ENCODE results near the gene PSMD1.
A peak's percentile ranks its signal among the peaks of the same experiment; 100 is the strongest.
"Not testable (repeated sequence)": the region's sequence is repeated elsewhere in the genome, so short reads cannot be mapped to it uniquely, and the experiment has no call there.

The PSMD1 gene

DNA sequence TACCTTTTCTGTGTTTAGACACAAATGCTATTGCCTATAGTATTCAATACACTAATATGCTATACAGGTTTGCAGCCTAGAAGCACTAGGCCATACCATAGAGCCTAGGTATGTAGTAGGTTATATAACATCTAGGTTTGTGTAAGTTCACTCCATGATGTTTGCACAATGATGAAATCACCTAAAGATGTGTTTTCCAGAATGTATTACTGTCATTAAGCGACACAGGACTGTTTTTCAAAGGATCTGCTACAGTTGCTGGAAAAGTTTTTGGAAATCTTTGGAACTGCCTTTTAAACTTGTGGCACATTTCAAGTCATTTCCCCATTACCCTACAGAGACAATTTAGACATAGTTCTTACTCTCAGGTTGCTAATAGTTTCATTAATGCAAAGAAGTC, 9.3 kb downstream of the PSMD1 start:
- DNase-seq (no peak), ATAC-seq (no peak)
- no peaks in the 10 kb centered on the region for H3K9me3 Mint-ChIP-seq
- H3K27ac Mint-ChIP-seq: no peak overlapping the region
- H3K27me3 Mint-ChIP-seq: no peaks in the 10 kb centered on the region
- no peaks in the 10 kb centered on the region for H3K4me1 Mint-ChIP-seq
- H3K4me3 Mint-ChIP-seq: no peak overlapping the region

DNA sequence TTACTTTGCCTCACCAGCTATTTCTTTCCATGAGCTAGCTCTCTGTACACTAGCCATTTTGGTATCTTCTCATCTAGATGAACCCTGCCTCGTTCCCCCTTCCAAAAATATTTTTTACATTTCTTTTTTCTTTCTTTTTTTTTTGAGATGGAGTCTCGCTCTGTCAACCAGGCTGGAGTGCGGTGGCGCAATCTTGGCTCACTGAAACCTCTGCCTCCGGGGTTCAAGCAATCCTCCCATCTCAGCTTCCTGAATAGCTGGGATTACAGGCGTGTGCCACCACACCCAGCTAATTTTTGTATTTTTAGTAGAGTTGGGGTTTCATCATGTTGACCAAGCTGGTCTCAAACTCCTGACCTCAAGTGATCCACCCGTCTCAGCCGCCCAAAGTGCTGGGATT, 10.9 kb downstream of the PSMD1 start:
- ATAC-seq, H3K27ac Mint-ChIP-seq, H3K27me3 Mint-ChIP-seq, H3K9me3 Mint-ChIP-seq, DNase-seq, H3K4me3 Mint-ChIP-seq, H3K4me1 Mint-ChIP-seq: not testable (repeated sequence)

DNA sequence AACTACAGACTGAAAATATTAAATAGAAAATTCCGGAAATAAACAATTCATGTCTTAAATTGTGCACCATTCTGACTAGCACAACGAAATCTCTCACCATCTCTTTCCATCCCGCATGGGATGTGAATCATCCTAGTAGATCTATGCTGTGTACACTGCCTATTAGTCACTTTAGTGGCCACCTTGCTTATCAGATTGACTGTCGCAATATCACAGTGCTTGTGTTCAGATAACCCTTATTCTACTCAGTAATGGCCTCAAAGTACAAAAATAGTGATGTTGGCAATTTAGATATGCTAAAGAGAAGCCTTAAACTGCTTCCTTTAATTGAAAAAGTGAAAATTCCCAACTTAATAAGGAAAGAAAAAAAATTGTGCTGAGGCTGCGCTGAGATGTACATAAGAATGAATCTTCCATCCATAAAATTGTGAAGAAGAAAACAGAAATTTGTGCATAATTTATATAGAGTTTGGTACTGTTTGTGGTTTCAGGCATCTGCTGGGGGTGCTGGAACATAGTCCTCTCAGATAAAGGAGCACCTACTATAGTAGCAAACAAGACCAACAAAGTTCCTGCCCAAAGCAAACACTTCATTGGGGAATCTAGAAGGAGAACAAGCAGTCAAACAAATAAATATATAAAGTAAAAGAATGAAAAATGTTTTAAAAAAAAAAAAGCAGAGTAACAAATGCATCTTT, 12.0 kb downstream of the PSMD1 start:
- no peak overlapping the region for H3K27ac Mint-ChIP-seq
- DNase-seq: no peak
- H3K27me3 Mint-ChIP-seq: no peaks in the 10 kb centered on the region
- H3K9me3 Mint-ChIP-seq: no peaks in the 10 kb centered on the region
- H3K4me1 Mint-ChIP-seq: no peaks in the 10 kb centered on the region
- no peak for ATAC-seq
- H3K4me3 Mint-ChIP-seq: no peak overlapping the region

DNA sequence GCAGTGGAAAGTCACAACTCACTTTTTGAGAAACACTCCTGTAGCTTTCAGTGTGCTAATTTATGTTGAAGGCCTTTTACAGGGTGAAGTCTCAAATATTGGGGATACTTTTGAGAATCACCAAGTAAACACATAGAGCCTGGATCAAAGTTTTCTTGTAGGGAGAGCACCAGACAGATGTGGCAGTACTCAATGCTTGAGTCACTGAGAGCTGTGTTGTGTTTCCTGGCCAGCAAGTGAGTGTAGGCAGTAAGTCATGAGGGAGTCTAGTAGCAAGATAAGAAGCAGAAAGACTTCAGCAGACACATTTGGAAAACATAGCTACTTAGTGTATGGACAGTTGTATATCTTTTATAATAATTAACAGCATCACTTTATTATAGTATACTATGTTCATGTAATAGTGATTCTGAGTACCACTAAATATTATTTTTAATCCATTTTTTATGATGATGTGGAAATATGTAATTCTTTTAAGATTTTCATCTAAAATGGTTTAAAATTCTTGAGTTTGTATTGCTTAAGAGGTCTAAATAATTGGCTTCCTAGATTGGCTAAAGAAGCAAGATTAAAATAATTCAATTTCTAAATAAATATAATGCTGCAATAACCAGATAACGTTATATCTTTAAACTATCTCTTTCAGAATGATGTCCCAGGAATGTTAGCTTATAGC, 12.8 kb downstream of the PSMD1 start:
- Mint-ChIP-seq H3K4me3 (no peak overlapping the region), H3K27me3 (no peaks in the 10 kb centered on the region), H3K4me1 (no peaks in the 10 kb centered on the region), H3K27ac (no peak overlapping the region), H3K9me3 (no peaks in the 10 kb centered on the region)
- DNase-seq (no peak), ATAC-seq (no peak)

DNA sequence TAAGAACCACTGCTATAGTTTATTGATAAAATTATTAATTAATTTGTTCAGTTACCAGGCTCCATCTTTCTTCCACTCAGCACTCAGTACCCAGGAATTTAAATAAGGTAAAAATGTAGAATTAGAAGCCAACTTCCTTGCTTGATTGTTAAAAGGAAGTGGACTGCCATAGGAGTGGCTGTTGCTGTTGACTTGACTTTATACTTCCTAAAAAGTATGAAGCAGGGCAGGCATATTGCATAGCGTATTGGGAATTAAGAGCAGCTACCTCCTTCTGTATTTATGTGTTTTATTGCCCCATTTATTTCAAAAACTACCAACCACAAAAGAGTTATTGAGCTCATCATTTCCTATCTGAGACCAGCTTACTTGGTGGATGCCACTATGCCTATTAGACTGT, 27.9 kb downstream of the PSMD1 start:
- ATAC-seq (no peak), DNase-seq (no peak)
- Mint-ChIP-seq H3K9me3 (no peaks in the 10 kb centered on the region), H3K27me3 (no peaks in the 10 kb centered on the region), H3K27ac (no peak overlapping the region), H3K4me3 (no peak overlapping the region), H3K4me1 (no peaks in the 10 kb centered on the region)

DNA sequence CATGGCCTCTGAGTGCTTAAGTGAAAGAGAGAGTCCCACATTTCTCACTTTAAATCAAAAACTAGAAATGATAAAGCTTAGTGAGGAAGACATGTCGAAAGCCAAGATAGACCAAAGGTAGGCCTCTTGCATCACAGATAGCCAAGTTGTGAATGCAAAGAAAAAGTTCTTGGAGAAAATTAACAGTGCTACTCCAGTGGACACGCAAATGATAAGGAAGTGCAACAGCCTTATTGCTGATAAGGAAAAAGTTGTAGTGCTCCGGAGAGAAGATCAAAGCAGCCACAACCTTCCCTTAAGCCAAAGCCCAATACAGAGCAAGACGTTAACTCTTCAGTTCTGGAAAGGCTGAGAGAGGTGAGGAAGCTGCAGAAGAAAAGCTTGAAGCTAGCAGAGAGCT, 32.1 kb downstream of the PSMD1 start:
- no peak for ATAC-seq
- Mint-ChIP-seq H3K4me3 (no peak overlapping the region), H3K9me3 (no peaks in the 10 kb centered on the region), H3K27ac (no peak overlapping the region), H3K4me1 (no peaks in the 10 kb centered on the region), H3K27me3 (no peaks in the 10 kb centered on the region)
- no peak for DNase-seq

DNA sequence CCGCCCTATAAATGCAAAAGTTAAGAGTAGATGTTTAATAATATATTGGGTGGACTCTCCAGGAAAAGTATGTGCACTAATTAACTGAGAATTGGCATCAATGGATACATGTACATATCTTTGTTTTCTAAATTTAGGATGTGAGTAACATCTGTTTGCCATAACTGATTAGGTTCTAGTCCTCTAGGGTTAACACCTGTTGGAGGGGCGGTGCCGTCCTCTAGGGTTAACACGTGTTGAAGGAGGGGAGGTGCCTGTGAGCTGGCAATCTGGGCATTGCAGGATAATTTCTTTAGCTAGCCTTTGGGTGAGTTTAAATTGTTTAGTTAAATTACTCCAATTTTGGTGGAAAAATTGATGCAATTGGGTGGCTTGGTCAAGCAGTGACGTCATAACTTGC, 37.3 kb downstream of the PSMD1 start:
- Mint-ChIP-seq H3K9me3 (peaks cover 10 to 19% of the 10 kb centered on the region in 2 donors), H3K27me3 (no peaks in the 10 kb centered on the region), H3K4me1 (no peaks in the 10 kb centered on the region), H3K27ac (no peak overlapping the region), H3K4me3 (no peak overlapping the region)
- ATAC-seq (no peak), DNase-seq (no peak)

DNA sequence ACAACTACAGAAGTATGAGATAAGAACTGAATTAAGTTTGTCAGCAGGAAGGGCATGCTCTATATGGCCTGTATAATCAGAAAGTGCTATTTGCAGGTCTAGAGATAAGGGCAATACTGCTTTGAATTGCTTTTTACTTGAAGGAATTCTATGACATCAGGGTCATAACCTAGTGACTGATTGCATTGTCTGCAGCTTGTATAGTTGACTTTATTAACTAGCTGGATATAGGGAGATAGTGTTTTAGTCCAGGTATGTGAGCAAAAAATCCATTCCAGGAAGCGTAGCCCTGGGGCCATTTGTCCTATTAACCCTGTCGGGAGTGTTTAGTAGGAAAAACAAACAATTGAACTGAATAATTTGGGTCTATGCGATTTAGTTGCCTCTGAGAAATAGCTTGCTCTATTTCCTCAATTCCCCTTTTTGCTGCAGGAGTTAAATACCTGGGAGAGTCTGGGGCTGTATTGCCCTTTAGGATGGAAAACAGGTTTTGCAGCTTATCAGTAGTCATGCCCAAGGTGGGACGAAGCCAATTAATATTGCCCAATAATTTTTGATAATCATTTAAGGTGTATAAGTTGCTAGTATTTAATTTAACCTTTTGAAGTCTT, 38.2 kb downstream of the PSMD1 start:
- Mint-ChIP-seq H3K27ac (no peak overlapping the region), H3K27me3 (no peaks in the 10 kb centered on the region), H3K4me3 (no peak overlapping the region), H3K4me1 (no peaks in the 10 kb centered on the region), H3K9me3 (peaks cover 11 to 24% of the 10 kb centered on the region in 2 donors)
- ATAC-seq (no peak), DNase-seq (no peak)

DNA sequence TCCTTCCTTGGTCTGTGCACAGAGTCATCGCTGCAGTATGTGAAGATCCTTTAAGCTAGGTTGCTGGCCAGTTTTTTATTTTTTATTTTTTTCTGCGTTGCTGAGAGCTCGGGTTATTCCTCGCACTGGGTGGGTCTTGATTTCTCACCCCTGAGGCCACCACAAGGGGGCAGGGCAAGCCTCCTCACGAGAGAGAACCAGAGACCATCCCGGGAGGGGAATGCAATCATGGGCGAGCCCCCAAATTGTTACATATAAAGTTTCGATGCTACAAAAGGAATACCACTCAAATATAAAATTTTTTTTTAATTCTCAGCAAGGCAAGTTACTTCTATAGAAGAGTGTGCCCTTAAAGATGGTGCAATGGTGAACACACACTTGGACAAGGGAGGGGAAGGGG, 43.3 kb downstream of the PSMD1 start:
- H3K4me3 Mint-ChIP-seq: no peak overlapping the region
- no peak overlapping the region for H3K27ac Mint-ChIP-seq
- no peaks in the 10 kb centered on the region for H3K27me3 Mint-ChIP-seq
- H3K4me1 Mint-ChIP-seq: no peaks in the 10 kb centered on the region
- H3K9me3 Mint-ChIP-seq: peaks cover 18 to 36% of the 10 kb centered on the region in 2 donors
- no peak for ATAC-seq
- DNase-seq: peak; percentile 8 to 22

DNA sequence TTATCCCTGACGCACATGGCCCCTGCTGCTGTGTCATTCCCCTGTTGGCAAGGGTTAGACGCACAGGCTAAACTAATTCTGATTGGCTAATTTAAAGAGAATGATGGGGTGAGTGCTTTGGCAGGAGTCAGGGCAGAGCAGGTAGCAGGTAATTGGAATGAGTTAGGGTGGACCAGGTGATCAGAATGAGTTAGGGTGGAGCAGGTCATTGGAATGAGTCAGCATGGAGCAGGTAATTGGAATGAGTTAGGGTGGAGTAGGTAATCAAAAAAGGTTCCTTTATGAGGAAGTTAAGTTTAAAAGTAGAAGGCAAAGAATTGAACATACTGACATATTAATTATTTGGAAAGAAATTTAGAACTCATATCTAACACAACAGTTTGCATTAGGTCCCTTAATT, 43.7 kb downstream of the PSMD1 start:
- not testable (repeated sequence) for H3K4me1 Mint-ChIP-seq, H3K27ac Mint-ChIP-seq, H3K27me3 Mint-ChIP-seq, DNase-seq, H3K4me3 Mint-ChIP-seq, ATAC-seq
- peaks cover 18 to 36% of the 10 kb centered on the region in 2 donors for H3K9me3 Mint-ChIP-seq

DNA sequence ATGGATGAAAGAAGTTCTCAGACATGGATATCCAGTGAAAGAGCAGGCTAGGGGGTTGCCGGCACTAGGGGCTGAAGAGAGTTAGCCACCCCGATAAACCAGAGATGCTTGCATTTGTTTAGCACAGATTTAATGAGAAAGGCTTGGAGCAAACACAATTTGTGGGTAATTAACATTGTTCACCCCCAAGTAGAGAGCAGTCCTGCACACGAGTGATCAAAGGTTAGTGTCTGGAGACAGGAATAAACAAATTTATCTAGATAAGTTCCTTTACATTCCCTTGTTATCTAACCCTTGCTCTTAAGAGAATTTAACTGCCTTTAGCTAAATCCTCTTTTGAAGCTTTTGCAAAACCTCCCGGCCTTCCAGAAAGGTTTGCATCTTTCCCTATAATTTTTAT, 44.3 kb downstream of the PSMD1 start:
- H3K27ac Mint-ChIP-seq: no peak overlapping the region
- DNase-seq (no peak), ATAC-seq (no peak)
- no peak overlapping the region for H3K4me3 Mint-ChIP-seq
- no peaks in the 10 kb centered on the region for H3K27me3 Mint-ChIP-seq
- no peaks in the 10 kb centered on the region for H3K4me1 Mint-ChIP-seq
- H3K9me3 Mint-ChIP-seq: peaks cover 18 to 36% of the 10 kb centered on the region in 2 donors

DNA sequence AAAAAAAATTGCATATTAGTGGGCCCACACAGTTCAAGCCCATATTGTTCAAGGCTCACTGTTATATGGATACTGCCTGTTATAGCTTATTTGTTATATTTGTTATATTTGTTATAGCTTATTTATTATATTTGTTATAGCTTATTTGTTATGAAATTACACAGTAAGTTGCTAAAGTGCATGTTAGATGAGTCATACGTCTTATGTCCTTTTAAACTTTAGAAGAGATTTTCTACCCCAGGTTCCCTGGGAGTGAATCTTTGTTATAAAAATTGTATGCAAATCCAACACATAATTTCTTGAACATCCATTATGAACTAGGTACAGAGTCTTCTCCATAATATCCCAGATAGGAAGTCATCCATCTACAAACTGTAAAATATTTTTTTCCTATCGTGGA, 46.1 kb downstream of the PSMD1 start:
- DNase-seq: no peak
- Mint-ChIP-seq H3K27me3 (no peaks in the 10 kb centered on the region), H3K4me1 (no peaks in the 10 kb centered on the region), H3K27ac (no peak overlapping the region), H3K9me3 (peaks cover 18 to 28% of the 10 kb centered on the region in 2 donors), H3K4me3 (no peak overlapping the region)
- ATAC-seq: no peak

DNA sequence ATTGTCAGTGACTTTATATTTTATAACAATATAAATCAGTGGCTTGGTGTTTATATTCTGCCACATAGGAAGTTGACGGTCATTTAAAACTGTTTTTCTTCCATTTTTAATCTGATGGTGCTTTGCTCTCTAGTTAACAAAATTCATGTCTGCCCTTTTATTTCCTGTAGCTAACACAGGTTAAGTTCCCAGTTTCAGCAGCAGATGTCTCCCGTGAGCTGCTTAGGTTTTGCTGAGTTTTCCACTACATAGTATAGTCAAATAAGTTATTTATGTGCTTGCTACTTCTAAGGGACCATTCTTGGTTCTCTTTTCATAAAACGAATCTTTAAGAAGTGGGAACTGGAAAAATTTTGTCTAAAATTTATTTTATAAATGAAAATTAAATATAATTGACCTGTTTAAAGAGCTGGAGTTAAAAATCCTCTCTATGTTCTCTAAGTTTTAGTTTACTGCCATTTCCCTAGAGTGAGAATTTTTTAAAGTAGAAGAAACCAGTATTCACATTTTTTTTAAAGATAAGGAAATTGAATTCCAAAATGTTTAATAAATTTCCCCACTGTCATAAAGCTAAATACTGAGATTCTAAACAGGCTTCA, 47.5 kb downstream of the PSMD1 start:
- H3K4me1 Mint-ChIP-seq: no peaks in the 10 kb centered on the region
- DNase-seq (peak; percentile 14 to 43), ATAC-seq (peak; percentile 74)
- peaks cover 7 to 14% of the 10 kb centered on the region in 2 donors for H3K9me3 Mint-ChIP-seq
- H3K27ac Mint-ChIP-seq: no peak overlapping the region
- H3K4me3 Mint-ChIP-seq: no peak overlapping the region
- H3K27me3 Mint-ChIP-seq: no peaks in the 10 kb centered on the region

DNA sequence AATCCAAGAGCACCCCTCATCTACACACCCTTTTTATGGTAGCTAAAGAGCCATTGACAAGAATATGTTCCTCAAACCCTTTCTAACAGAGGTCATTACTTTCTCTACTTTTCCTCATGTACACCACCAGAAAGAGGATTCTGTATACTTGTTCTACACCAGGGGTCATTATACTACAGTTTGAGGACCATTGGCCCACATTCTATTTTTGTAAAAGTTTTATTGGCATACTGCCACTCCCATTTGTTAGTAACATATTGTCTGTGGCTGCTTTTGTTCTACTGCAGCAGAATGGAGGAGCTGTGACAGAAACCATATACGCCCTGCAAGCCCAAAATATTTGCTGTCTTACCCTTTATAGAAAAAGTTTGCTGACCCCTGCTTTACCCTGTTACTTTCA, 53.9 kb downstream of the PSMD1 start:
- ATAC-seq: no peak
- DNase-seq: no peak
- Mint-ChIP-seq H3K4me1 (no peaks in the 10 kb centered on the region), H3K27me3 (no peaks in the 10 kb centered on the region), H3K27ac (no peak overlapping the region), H3K4me3 (no peak overlapping the region), H3K9me3 (no peaks in the 10 kb centered on the region)

DNA sequence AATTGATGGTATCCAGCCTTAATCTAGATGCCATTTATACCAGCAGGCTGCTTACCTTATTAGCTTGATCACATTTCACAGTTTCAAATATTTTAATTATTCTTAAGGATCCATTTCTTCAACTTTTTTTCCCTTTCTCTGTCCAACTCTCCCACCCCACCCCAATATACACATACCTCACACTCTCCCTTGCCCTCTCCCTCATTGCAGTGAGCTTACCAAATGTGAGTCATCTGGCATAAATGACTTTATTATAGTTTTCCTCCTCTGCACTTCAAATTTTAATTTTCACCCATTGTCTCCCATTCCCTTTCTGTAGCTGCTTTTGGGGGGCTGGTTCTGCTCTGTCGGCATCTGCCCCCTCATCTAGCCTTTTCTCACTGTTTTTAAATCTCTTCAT, 55.3 kb downstream of the PSMD1 start:
- Mint-ChIP-seq H3K4me3 (no peak overlapping the region), H3K9me3 (no peaks in the 10 kb centered on the region), H3K27ac (no peak overlapping the region), H3K27me3 (no peaks in the 10 kb centered on the region), H3K4me1 (no peaks in the 10 kb centered on the region)
- ATAC-seq (no peak), DNase-seq (no peak)

DNA sequence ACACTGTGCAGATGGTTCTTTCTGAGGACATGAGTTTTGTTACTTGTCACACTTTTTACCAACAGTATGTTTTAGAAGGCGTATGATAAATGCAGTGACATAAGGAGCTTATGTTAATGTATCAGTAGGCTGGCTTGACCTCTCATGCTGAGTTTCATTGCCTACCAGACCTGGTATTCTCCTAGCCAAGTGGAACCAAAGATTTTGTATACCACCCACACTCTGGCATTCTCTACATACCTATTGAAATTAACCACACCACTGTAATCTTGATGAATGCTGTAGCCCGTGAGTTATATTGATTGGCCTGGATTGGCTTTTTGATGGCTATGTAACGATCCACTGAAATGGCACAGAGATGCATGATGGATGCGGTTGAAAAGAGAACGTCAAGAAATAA, 56.8 kb downstream of the PSMD1 start:
- Mint-ChIP-seq H3K27me3 (no peaks in the 10 kb centered on the region), H3K4me1 (no peaks in the 10 kb centered on the region), H3K9me3 (no peaks in the 10 kb centered on the region), H3K4me3 (no peak overlapping the region), H3K27ac (no peak overlapping the region)
- ATAC-seq (no peak), DNase-seq (no peak)

All from stimulated activated naive CD8-positive, alpha-beta T cell treated with anti-CD3 and anti-CD28 coated beads, Interleukin-15, amount 100 ng/mL, for 72 hours (primary cell).